Kidney (tissue), 11 donors: ENCODE measurements around the gene OR2T10. TPM values are rescaled to one million over a fixed set of nuclear protein-coding genes. Genes with fewer than 3 reads are reported as not detected.
"Not testable (repeated sequence)": the region's sequence is repeated elsewhere in the genome, so short reads cannot be mapped to it uniquely, and the experiment has no call there.

ENCODE experiments used
- DNase-seq, 5 donors: peaks; one replicate each; pipeline ENCODE4 v3.0.0-alpha.2; 2013 to 2020
- FAIRE-seq: peaks from 2 replicates; lab custom pipeline; 2012; peaks lifted over from hg19 to GRCh38; lab: Jason Lieb, UNC
- H3K27ac ChIP-seq, 2 donors: one replicate each; pipeline ENCODE4 v1.7.0; 2013; ENCODE audit warnings: low read depth in 2 of 2, low read length in 2 of 2, inconsistent platforms in 1 of 2
- H3K27me3 ChIP-seq: one replicate; pipeline ENCODE4 v1.7.1; 2013; ENCODE audit warnings: low read length, inconsistent platforms; ENCODE audit not compliant: control insufficient read depth, insufficient read depth
- H3K36me3 ChIP-seq, 3 donors: one replicate each; pipeline versions ENCODE4 v1.7.0 to v1.7.1; 2013; ENCODE audit warnings: low read length in 3 of 3, control low read depth in 1 of 3, inconsistent platforms in 1 of 3; ENCODE audit not compliant: insufficient read depth in 3 of 3, control insufficient read depth in 2 of 3
- H3K4me1 ChIP-seq, 3 donors: one replicate each; pipeline versions ENCODE4 v1.7.0 to v1.7.1; 2013; ENCODE audit warnings: low read length in 3 of 3, inconsistent platforms in 1 of 3, low read depth in 1 of 3; ENCODE audit not compliant: control insufficient read depth in 2 of 3, insufficient read depth in 2 of 3
- H3K4me3 ChIP-seq, 3 donors: one replicate each; pipeline versions ENCODE4 v1.7.0 to v1.8.1; 2013; ENCODE audit warnings: low read length in 3 of 3, control low read depth in 1 of 3, inconsistent platforms in 1 of 3
- H3K9ac ChIP-seq, 3 donors: one replicate each; pipeline versions ENCODE4 v1.7.0 to v1.7.1; 2013; ENCODE audit warnings: low read length in 3 of 3, control low read depth in 1 of 3, inconsistent platforms in 1 of 3
- H3K9me3 ChIP-seq, 3 donors: one replicate each; pipeline versions ENCODE4 v1.7.0 to v1.7.1; 2013; ENCODE audit warnings: low read length in 3 of 3, control low read depth in 1 of 3, inconsistent platforms in 1 of 3; ENCODE audit not compliant: control insufficient read depth in 2 of 3, insufficient read depth in 1 of 3
- intact Hi-C: fragments of 100-400 bp; cut with DNase I; formaldehyde crosslinking; loops from one replicate; pipeline ENCODE4 v1.11.1; 2022
- polyA plus RNA-seq: library from polyadenylated mRNA; stranded (reverse); fragments of 350-450 nt; fragmentation: Illumina TruSeq; extraction: RNeasy Lipid Tissue Mini Kit (QIAGEN cat#74804); gene quantifications from one replicate; pipeline ENCODE4 v1.2.3, GENCODE V29; 2014; ENCODE audit warnings: low read depth, low replicate concordance; ENCODE audit not compliant: insufficient read depth
- total RNA-seq: library from RNA; stranded (reverse); fragmentation: NEBNext Ultra II Directional; extraction: Animal tissue kit (Norgen Biotek cat#: 25700); gene quantifications from one replicate; pipeline ENCODE4 v1.2.1, GENCODE V29; 2021
- donor health status: control.
- donor health status: control.
- donor health status: DM: yes; HTN: yes; CAD: no.
- donor health status: Normal renal cell carcinoma (clear cell type).

OR2T10 gene
- total and polyA plus RNA-seq, 2 donors from 2014 or later, result 0.41 to 1.1 TPM

- H3K9ac ChIP-seq, H3K4me1 ChIP-seq, H3K36me3 ChIP-seq, H3K9me3 ChIP-seq, FAIRE-seq, H3K4me3 ChIP-seq, H3K27me3 ChIP-seq, intact Hi-C loops, DNase-seq, H3K27ac ChIP-seq: not testable (repeated sequence)
Measured at GRCh38 chr1:248562672-248563071, 34.8 kb downstream of the OR2T10 start, which contains the start of gene OR2T29. OR2T29 (minus strand) TSS chr1:248562772; CDS start chr1:248559491, 3,281 bp downstream.

GRCh38 chr1:248551027-248551426, 46.5 kb downstream of the OR2T10 start:
- DNase-seq, H3K4me3 ChIP-seq, FAIRE-seq, H3K27me3 ChIP-seq, H3K36me3 ChIP-seq, intact Hi-C loops, H3K9me3 ChIP-seq, H3K4me1 ChIP-seq, H3K9ac ChIP-seq, H3K27ac ChIP-seq: not testable (repeated sequence)

GRCh38 chr1:248547383-248547782, 50.1 kb downstream of the OR2T10 start:
- H3K4me3 ChIP-seq, H3K9ac ChIP-seq, DNase-seq, intact Hi-C loops, FAIRE-seq, H3K36me3 ChIP-seq, H3K27me3 ChIP-seq, H3K4me1 ChIP-seq, H3K9me3 ChIP-seq, H3K27ac ChIP-seq: not testable (repeated sequence)

Other genes starting within 250 kb of the OR2T10 start
- not detected for gene OR14C36, start 248.9 kb downstream of the OR2T10 start, total RNA-seq
- gene OR14C36, start 248.9 kb downstream of the OR2T10 start, polyA plus RNA-seq, result not detected
- gene OR2T4, start 236.0 kb downstream of the OR2T10 start, total RNA-seq, result not detected
- not detected for gene OR2T4, start 236.0 kb downstream of the OR2T10 start, polyA plus RNA-seq
- not detected for gene OR2T6, start 222.0 kb downstream of the OR2T10 start, total RNA-seq
- not detected for gene OR2T6, start 222.0 kb downstream of the OR2T10 start, polyA plus RNA-seq
- not detected for gene OR2T1, start 194.7 kb downstream of the OR2T10 start, total RNA-seq
- gene OR2T1, start 194.7 kb downstream of the OR2T10 start, polyA plus RNA-seq, result not detected
- 0.28 TPM for gene OR2T2, start 152.1 kb downstream of the OR2T10 start, total RNA-seq
- not detected for gene OR2T2, start 152.1 kb downstream of the OR2T10 start, polyA plus RNA-seq
- not detected for gene OR2T3, start 124.3 kb downstream of the OR2T10 start, total RNA-seq
- gene OR2T3, start 124.3 kb downstream of the OR2T10 start, polyA plus RNA-seq, result not detected
- gene OR2T5, start 109.1 kb downstream of the OR2T10 start, total RNA-seq, result 0.09 TPM
- gene OR2T5, start 109.1 kb downstream of the OR2T10 start, polyA plus RNA-seq, result not detected
- 0.06 TPM for gene OR2G6, start 89.6 kb downstream of the OR2T10 start, total RNA-seq
- 0.09 TPM for gene OR2G6, start 89.6 kb downstream of the OR2T10 start, polyA plus RNA-seq
- not detected for gene OR2T29, start 34.9 kb downstream of the OR2T10 start, total RNA-seq
- not detected for gene OR2T29, start 34.9 kb downstream of the OR2T10 start, polyA plus RNA-seq
- not detected for gene OR2T34, start 22.9 kb downstream of the OR2T10 start, total RNA-seq
- not detected for gene OR2T34, start 22.9 kb downstream of the OR2T10 start, polyA plus RNA-seq
- 0.57 TPM for gene OR2T11, start 37.4 kb upstream of the OR2T10 start, total RNA-seq
- not detected for gene OR2T11, start 37.4 kb upstream of the OR2T10 start, polyA plus RNA-seq
- gene OR2T35, start 47.6 kb upstream of the OR2T10 start, total RNA-seq, result 0.28 TPM
- gene OR2T35, start 47.6 kb upstream of the OR2T10 start, polyA plus RNA-seq, result not detected
- gene OR2T27, start 57.8 kb upstream of the OR2T10 start, total RNA-seq, result not detected
- gene OR2T27, start 57.8 kb upstream of the OR2T10 start, polyA plus RNA-seq, result not detected
- gene OR14I1, start 105.1 kb upstream of the OR2T10 start, total RNA-seq, result not detected
- not detected for gene OR14I1, start 105.1 kb upstream of the OR2T10 start, polyA plus RNA-seq
- gene LYPD8, start 158.1 kb upstream of the OR2T10 start, total RNA-seq, result 3.2 TPM
- 0.92 TPM for gene LYPD8, start 158.1 kb upstream of the OR2T10 start, polyA plus RNA-seq
- gene SH3BP5L, start 228.2 kb upstream of the OR2T10 start, total RNA-seq, result 24.9 TPM
- gene SH3BP5L, start 228.2 kb upstream of the OR2T10 start, polyA plus RNA-seq, result 16.6 TPM
- gene ZNF672, start 240.5 kb upstream of the OR2T10 start, total RNA-seq, result 28.6 TPM
- gene ZNF672, start 240.5 kb upstream of the OR2T10 start, polyA plus RNA-seq, result 25.0 TPM